T-helper 2 cell (primary cell): ENCODE measurements around the gene PDLIM1.
"Not testable (repeated sequence)": the region's sequence is repeated elsewhere in the genome, so short reads cannot be mapped to it uniquely, and the experiment has no call there.

Experiments used
- DNase-seq, 5 experiments: peaks; one replicate each; pipeline versions ENCODE4 v3.0.0 to v3.0.0-alpha.2; 2012 to 2022

The PDLIM1 gene

DNA sequence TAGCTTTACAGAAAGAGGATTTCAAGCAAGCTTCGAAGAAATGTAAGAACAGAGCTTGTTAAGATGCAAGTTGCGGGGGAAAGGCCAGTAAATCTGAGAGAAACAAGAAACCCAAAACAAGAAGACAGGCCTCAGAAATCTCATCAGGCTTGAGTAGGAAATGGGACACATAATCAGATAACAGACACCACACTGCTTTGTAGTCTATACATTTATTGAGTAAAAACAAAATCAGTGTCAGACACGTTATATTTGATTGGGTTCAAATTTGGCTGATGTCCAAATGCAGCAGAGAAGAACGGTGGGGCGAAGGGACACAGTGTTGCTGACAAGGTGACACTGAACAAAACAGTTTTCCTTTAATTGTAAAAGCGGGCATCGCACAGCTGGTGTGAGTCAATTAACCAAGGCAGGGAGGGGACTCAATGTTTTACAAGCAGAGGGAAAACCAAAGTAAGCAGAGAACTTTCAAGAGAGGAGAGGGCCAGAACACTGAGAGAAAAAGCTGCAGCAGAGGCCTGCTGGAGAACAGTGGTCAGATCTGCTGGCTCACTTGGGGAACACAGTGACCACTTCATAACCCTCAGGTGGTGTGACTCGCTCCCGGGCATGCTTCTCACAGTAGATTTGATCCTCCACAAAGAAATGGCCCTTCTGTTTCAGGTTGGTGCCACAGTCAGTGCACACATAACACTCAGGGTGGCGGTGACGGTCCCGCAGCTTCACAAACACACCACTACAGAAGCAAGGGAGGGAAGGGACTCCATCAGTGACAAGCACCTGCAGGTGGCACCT, 53.2 kb downstream of the PDLIM1 start:
- peak in 1 of 5 experiments; percentile 80 for DNase-seq

DNA sequence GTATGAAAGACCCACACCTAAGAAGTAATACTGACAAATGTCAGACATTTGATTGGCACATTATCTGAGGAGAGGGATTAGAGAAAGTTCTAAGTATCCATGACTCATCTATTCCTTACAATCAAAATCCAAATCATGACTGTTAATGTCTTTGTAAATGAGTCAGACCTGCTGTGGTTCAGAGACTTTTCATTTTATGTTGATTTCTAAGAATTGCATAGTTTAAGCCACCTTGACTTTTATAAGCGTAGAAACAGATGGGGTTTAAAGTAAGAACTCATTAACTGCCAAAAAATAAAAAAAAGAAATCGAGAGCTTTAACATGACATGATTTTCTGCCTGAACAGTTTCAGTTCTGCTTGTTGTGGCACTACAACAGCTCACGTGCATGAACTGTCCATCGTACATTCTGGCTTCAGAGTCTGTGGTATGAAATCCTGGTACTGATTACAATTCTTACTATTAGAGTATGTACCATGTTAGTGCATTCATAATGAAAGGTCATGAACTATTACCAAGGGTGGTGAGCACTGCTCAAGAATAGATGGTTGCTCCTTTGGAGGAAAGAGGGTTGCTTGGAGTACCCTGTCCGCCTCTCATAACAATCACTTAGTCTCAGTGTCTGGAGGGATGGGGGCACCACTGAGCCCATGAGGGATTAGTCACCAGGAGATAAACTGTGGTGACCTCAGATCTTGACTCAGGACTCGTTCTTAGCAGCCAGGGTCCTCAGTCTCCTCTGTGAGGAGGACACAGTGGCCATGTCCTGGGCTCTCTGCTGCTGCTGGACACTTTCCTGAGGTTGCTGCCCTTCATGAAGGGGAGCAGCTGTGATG, 54.5 kb downstream of the PDLIM1 start:
- peak in 1 of 5 experiments; percentile 83 for DNase-seq

- DNase-seq: no peak
Measured at GRCh38 chr10:95235676-95236067, 55.1 kb downstream of the PDLIM1 start.

DNA sequence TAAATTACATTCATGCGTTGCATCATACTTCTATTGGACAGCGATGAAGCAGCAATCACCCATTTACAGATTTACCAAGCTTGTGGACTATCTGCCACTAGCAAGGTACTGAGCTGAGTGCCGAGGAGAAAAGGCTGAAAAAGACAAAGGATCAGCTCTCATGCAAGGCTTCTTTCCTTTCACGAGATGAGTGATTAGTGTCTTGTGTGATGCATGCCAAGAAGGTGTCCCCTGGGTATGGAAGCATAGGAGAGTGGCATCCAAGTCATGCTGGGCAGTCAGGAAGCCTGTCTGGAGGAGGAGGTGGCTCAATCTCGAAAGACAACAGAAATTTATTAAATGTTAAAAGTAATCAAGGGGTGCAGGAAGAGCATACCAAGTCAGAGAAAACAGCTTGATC, 55.9 kb downstream of the PDLIM1 start:
- DNase-seq: no peak

DNA sequence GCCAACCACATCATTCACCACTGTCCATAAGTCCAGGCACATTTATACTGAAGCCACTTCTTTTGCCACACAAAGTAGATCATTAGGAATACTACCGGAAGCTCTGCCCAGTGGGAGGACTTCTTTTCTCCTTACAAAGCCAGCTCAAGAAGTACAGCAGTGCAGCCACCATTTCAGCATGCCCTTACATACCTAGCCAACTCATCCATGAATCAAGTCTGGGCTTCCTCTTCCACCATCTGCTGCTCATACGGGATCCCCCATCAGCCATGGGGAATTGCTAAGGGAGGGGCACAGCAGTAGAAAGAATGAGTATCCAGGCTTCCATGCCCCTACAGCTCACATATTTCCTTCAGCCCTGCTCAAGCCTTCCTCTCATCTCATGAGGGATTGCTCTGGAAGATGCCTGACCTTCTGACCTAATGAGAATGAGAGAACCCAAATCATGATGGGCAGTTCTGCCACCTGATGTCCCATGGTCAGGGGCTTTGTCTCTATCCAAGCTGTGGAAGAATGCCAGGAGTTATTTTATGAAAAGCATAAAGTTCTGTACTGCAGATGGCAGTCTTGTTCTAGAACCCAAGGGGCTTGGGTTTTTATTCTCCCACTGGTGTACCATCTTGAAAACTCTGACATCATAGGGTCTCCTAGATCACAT, 57.3 kb downstream of the PDLIM1 start:
- no peak for DNase-seq

- DNase-seq: peak in 3 of 5 experiments; percentile 8 to 57 (median 10)
Measured at GRCh38 chr10:95230677-95231586, 59.9 kb downstream of the PDLIM1 start.

DNA sequence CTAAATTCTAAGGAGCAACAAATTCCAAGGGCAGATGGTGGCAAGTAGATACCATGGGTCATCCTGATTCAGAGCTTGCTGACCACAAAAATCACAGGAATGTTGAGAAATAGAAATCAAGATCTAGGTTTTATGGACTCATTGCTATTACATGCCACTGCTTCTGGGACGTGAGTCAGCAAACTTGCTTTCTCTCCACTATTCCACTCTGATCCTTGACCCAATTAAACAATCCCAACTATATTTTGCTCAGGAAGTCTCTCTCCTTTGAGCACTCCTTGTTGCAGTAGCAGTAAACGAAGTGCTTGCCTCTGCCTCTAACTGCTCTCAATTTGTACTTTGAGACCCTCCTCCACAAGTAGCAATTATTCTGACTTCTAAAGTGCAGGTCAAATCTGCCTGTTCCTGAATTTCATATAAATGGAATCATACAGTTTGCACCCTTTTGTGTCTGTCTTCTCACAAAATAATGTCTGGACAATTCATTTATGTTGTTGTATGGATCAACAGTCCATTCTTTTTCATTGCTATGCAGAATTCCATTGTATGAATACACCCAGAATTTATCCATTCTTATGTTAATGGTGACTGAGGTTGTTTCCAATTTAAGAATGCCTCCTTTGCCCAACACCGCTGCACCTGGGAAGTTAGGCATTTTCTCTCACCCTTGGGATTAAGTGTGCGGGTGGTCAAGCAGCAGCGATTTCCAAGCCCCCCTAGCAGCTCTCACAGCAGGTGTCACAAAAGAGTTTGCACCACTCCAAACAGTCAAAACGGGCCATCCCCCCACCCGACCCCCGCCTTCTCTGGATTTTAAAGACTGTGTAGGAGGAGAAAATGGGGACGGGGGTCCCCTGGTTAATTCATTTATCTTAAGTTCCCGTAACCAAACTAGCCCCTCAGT, 60.8 kb downstream of the PDLIM1 start:
- no peak for DNase-seq

DNA sequence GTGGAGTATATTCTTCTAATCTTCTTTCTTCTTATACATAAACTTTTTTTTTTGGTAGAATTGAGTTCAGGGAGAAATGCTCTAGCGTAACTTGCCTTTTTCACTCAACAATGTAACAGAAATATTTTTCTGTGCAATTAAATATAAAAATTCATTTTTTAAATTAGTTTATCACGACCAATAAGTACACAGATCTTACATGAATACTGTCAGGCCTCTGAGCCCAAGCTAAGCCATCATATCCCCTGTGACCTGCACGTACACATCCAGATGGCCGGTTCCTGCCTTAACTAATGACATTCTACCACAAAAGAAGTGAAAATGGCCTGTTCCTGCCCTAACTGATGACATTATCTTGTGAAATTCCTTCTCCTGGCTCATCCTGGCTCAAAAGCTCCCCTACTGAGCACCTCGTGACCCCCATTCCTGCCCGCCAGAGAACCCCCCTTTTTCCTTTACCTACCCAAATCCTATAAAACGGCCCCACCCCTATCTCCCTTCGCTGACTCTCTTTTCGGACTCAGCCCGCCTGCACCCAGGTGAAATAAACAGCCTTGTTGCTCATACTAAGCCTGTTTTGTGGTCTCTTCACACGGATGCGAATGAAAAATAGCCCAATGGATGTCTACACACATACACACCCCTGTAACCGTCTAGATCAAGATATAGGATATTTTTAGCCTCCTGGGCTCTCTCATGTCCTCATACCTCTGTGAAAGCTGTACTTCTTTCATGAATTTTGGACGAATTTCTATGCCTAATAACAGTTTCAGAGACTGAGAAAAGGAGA, 61.7 kb downstream of the PDLIM1 start:
- not testable (repeated sequence) for DNase-seq

- DNase-seq: no peak
Measured at GRCh38 chr10:95225136-95225535, 65.7 kb downstream of the PDLIM1 start.

DNA sequence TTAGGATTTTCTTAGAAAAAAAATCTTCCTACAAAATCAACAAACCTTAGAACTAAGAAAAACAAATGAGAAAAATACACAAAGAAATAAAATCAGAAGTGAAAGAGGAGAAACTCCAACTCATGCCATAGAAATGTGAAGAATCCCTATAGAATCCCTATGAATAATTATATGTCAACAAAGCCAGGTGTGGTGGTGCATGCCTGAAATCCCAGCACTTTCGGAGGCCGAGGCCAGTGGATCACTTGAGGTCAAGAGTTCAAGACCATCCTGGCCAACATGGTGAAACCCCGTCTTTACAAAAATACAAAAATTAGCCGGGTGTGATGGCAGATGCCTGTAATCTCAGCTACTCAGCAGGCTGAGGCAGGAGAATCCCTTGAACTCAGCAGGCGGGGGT, 69.7 kb downstream of the PDLIM1 start:
- DNase-seq: no peak

DNA sequence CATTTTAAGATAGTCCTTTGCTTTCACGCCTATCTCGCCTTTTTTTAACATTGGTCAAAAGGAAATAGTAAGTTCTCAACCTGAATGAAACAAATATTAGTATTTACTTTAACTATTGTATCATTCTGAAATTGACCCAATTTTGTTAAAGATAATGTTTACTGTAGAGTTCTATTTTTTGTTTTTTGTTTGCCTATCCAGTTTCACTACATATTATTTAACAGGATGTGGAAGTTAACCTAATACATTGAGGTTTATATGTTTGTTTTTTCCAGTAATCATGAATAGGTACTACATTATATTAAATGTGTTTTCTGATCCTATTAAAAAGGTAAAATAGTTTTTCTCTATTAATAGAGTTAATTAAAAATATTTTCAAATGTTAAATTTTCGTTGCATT, 70.3 kb downstream of the PDLIM1 start:
- no peak for DNase-seq

DNA sequence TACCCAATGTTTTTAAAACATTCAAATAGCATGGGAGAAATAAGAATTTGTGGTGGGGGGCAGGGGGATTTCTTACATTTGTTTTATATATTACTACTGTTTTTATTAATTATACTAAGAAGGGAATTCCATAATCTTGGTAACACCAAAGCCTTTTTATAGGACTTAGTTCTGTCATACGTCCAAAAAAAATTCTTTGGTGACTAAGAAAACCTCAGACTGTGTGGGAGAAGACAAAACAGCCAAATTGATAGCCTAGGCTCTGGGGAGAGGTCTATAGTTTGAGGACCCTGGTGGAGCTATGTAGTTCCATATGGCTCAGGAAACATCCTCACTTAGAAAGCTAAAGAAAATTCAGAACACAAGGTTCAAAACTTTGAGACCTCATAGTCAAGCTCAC, 73.3 kb downstream of the PDLIM1 start:
- no peak for DNase-seq

DNA sequence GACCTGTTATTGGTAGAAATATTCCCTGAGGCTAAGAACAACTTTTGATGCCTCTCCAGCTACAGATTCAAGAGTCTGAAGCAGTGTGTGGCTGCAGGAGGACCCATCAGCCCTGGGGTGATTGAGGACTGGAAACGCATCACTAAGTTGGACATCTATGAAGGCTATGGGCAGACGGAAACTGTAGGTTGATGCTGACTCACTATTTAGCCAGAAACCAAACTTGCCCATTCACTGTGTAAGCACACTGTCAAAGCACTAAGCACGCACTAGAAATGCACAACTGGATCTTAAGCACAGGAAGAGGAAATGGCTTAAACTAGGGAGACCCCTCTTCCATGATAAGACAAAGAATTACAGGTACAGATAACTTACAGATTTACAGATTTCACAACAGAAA, 76.0 kb downstream of the PDLIM1 start:
- DNase-seq: no peak

GRCh38 chr10:95214369-95214768, 76.4 kb downstream of the PDLIM1 start:
- DNase-seq: no peak

GRCh38 chr10:95211606-95212279, 79.1 kb downstream of the PDLIM1 start:
- DNase-seq: no peak

GRCh38 chr10:95209509-95210127, 81.2 kb downstream of the PDLIM1 start:
- DNase-seq: no peak

DNA sequence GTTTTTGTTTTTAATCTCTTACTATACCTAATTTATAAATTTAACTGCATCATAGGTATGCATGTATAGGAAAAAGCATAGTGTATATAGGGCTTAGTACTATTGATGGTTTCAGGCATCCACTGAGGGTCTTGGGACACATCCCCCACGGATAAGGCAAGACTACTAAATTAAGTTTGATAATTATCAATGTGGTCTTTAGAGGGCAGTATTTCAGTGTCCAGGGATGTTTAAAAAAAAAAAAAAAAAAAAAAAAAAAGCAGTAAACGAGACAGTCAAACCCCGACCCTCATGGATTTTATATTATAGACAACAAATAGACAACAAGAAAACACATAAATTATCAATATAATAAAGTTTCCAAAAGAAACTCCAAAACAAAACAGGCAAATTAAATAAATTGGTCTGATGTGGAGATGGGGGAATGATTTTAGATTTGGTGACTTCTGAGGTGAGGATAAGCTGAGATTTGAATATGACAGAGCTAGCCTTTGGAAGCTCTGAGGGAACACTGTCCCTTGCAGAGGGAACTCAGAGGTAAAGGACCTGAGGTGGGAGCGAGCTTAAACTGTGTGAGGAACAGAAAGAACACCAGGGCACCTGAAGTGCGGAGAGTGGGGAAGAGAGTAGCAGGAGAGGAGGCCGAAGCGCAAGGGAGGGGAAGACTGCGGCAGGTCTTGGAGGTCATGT, 82.0 kb downstream of the PDLIM1 start:
- DNase-seq: no peak

DNA sequence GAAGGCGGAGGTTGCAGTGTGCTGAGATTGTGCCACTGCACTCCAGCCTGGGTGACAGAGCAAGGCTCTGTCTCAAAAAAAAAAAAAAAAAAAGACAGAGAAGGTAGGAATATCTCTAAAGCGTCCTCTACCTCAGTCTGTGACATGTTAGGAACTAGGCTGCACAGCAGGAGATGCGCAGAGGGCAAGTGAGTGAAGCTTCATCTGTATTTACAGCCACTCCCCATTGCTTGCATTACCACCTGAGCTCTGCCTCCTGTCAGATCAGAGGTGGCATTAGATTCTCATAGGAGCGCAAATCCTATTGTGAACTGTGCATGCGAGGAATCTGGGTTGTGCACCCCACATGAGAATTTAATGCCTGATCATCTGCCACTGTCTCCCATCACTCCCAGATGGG, 87.9 kb downstream of the PDLIM1 start:
- DNase-seq: not testable (repeated sequence)

DNA sequence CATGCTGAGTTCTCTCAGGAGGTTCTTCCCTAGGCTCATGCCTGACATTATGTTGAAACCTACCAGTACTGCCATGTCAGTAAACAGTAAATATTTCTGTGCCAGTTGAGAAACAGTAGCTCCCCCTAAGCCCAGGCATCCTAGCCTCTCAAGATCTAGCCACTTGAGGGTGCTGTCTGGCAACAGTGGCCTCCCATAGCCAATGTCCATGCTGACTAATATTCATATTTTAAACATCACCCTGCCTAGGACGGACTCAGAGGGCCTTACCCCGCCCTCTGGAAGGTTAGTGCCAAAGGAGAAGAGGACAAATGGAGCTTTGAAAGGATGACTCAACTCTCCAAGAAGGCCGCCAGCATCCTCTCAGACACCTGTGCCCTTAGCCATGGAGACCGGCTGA, 89.1 kb downstream of the PDLIM1 start:
- no peak for DNase-seq
